ENCODE results near the gene HOXB9. TPM values are rescaled to one million over a fixed set of nuclear protein-coding genes. Genes with fewer than 3 reads are reported as not detected.

HOXB9 gene
- total RNA-seq, 1 donor from 2014 or later = 0.13 TPM

DNA sequence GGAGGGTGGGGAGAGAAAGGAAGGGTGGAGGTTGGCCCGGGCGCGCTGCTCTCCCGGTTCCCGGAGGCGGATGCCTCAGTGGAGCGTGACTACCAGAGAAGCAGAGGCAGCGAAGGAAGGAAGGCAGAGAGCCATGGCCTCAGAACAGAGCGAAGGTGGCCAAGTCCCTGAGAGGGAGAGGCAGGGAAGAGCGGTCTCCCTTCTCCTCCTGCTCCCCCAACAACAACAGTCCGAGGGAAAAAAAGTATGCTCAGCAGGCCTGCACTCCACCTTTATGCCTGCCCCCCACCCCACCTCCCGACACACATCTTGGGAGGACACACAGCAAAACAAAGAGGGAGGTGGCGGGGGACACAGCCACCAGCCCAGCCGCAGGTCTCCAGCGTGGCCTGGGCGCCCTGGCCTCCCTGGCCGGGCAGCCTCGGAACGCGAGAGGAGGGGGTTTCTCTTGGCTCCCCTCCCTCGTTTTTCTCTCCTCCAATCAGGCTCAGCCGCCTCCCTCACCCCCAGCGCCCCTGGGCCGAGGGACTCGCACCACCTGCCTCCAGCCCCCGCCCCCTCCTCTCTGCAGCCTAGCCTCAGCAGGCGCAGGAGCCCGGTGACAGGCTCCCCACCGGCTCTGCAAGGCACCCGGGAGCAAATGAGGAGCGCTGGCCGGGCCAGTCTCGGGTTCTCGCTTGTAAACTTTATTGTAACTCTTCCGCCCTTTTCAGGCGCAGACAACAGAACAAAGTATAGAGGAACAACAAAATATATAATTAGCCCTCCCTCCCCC, 14.3 kb downstream of the HOXB9 start:
- intact Hi-C loops (cut with micrococcal nuclease) = loop anchor here (1.0 to 10.0 kb wide), 6 partner anchors 15 to 767 kb away; partner anchors contain the start of genes HOXB4, IGF2BP1 and SCRN2
- ChIA-PET CTCF (no interaction called here), POLR2A (interaction anchor here (0.7 to 1.0 kb wide), 3 partner anchors 134 to 564 kb away, joined by 4 to 13 read pairs (median 6); partner anchors contain the start of gene NFE2L1)
- ATAC-seq (ENCODE audit: low read depth) (no peak), DNase-seq (no peak)
- H3K36me3 Mint-ChIP-seq (ENCODE audit: low read depth) = peaks cover 7% of the 10 kb centered on the region
- H3K4me1 Mint-ChIP-seq = peaks cover 37% of the 10 kb centered on the region
- TF ChIP-seq, protein P1, sequence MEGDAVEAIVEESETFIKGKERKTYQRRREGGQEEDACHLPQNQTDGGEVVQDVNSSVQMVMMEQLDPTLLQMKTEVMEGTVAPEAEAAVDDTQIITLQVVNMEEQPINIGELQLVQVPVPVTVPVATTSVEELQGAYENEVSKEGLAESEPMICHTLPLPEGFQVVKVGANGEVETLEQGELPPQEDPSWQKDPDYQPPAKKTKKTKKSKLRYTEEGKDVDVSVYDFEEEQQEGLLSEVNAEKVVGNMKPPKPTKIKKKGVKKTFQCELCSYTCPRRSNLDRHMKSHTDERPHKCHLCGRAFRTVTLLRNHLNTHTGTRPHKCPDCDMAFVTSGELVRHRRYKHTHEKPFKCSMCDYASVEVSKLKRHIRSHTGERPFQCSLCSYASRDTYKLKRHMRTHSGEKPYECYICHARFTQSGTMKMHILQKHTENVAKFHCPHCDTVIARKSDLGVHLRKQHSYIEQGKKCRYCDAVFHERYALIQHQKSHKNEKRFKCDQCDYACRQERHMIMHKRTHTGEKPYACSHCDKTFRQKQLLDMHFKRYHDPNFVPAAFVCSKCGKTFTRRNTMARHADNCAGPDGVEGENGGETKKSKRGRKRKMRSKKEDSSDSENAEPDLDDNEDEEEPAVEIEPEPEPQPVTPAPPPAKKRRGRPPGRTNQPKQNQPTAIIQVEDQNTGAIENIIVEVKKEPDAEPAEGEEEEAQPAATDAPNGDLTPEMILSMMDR (IDR thresholded peaks at IDR 0.05) = no peak
- H3K27ac Mint-ChIP-seq = no peak overlapping the region
- peak overlapping the region; percentile 95 for H3K4me3 Mint-ChIP-seq
- no peaks in the 10 kb centered on the region for H3K9me3 Mint-ChIP-seq
- H3K27me3 Mint-ChIP-seq = peaks cover 49% of the 10 kb centered on the region

DNA sequence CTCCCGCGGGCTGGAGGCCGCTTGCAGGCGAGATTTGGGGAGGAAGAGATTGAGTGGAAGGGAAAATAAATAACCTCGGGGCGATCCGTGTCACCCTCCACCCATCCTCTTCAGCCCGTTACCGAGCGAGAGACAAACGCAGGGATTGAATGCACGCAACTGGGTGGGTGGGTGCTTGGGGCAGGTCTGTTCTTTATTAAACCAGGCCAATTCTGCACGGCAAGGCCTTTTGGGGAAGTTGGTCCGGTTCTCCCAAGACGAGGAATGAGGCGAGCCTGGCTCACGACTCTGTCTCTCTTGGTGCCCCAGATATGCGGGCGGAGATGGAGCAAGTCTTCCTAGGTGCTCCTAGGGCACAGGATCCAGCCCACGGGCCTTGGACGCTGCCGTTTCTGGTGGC, 14.9 kb downstream of the HOXB9 start:
- DNase-seq = no peak
- peaks cover 7% of the 10 kb centered on the region for H3K36me3 Mint-ChIP-seq (ENCODE audit: low read depth)
- H3K27ac Mint-ChIP-seq = peak overlapping the region; percentile 59
- intact Hi-C loops (cut with micrococcal nuclease) = loop anchor here (1.0 to 10.0 kb wide), 4 partner anchors 33 to 766 kb away; partner anchors contain the start of genes HOXB4, IGF2BP1 and SCRN2
- peak overlapping the region; percentile 95 for H3K4me3 Mint-ChIP-seq
- ATAC-seq (ENCODE audit: low read depth) = no peak
- ChIA-PET POLR2A (no interaction called here), CTCF (no interaction called here)
- no peaks in the 10 kb centered on the region for H3K9me3 Mint-ChIP-seq
- H3K4me1 Mint-ChIP-seq = peaks cover 37% of the 10 kb centered on the region
- peaks cover 48% of the 10 kb centered on the region for H3K27me3 Mint-ChIP-seq
- TF ChIP-seq, protein P1 (IDR thresholded peaks at IDR 0.05) = no peak

DNA sequence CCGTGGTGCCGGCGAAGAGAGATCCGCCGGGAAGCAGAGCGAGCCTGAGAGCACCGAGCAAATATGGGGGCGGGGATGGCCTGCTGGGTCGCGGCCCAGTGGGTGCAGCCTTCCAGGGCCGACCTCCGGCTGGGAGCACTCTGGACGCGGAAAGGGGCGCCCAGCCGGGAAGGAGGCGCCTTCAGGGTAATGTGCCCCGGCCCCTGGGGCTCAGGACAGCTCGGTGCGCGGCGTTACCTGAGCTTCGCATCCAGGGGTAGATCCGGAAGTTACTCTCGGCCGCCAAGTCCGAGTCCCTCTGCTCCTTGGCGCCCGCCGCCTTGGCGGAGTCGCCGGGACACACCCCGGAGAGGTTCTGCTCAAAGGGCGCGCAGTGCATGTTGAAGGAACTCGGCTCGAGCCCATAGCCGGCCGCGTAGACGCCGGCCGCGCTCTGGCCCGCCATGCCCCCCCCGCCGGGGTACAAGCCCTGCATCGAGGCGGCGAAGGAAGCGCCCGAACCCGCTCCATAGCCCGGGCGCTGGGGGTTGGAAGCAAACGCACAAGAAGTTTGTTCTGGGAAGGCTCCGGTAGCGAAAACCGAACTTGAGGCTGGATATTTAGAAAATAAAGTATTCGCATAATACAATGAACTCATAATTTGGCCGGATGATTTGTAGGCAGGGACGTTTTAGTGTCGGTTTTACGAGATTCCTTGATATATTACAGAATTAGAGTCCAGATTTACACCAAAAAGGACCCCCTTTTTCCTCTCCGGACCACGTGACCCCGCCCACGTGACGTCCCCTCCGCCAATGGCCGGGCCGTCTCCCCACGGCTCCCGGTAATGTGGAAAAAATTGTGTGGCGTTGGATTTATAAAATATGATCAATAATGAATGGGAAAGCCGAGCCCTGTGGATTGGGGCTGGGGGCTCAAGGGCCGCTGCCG, 15.6 kb downstream of the HOXB9 start, which contains the start of gene HOXB7:
TSS of gene HOXB7 (minus strand) at position 736 of the 930 bp plus-strand sequence. CDS start at position 637, 99 bp downstream.
- peak within 1 kb of the TSS; percentile 59 for H3K27ac Mint-ChIP-seq
- H3K4me1 Mint-ChIP-seq = peaks cover 37% of the 10 kb centered on the region
- POLR2A ChIA-PET = interaction anchor here (0.6 to 0.7 kb wide), 3 partner anchors 9 to 562 kb away, joined by 3 to 5 read pairs (median 5); no protein-coding TSS in a partner anchor
- peak; percentile 43 for ATAC-seq (ENCODE audit: low read depth)
- H3K9me3 Mint-ChIP-seq = no peaks in the 10 kb centered on the region
- intact Hi-C loops (cut with micrococcal nuclease) = loop anchor here (1.0 to 10.0 kb wide), 4 partner anchors 32 to 766 kb away; partner anchors contain the start of genes HOXB4, IGF2BP1 and SCRN2
- peaks cover 7% of the 10 kb centered on the region for H3K36me3 Mint-ChIP-seq (ENCODE audit: low read depth)
- TF ChIP-seq, protein P1 (IDR thresholded peaks at IDR 0.05) = no peak
- H3K4me3 Mint-ChIP-seq = peak within 1 kb of the TSS; percentile 95
- CTCF ChIA-PET = interaction anchor here (2.7 kb wide), 1 partner anchor 9 kb away, joined by 16 read pairs; no protein-coding TSS in a partner anchor
- peak; percentile 68 for DNase-seq
- peaks cover 42% of the 10 kb centered on the region for H3K27me3 Mint-ChIP-seq

DNA sequence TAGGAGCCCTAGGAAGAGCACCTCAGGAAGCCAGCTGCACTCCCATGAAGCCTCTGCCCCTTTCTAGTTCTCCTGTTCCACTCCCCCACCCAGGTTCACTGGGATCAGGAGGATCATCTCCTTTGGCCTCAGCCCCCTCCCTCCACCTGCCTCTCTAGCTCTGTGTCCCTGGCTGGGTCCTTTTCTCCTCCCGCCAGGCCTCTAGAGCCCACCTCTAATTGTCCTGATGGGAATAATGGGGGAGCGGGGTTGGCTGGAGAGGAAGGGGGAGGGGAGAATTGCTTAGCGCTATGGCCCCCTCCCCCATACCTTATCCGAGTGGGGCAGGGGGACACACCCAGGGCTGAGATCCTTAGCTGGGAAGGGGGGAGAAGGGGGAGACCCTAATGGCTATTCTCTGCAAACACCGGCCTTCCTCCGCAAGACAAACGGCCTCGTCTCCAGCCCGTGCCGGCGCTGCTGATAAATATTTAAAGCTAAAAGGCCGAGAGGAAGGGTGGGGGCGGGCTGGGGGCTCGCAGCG, 16.3 kb downstream of the HOXB9 start:
- POLR2A ChIA-PET = interaction anchor here (0.6 to 0.7 kb wide), 3 partner anchors 8 to 561 kb away, joined by 3 to 5 read pairs (median 5); no protein-coding TSS in a partner anchor
- CTCF ChIA-PET = interaction anchor here (2.7 kb wide), 1 partner anchor 10 kb away, joined by 16 read pairs; no protein-coding TSS in a partner anchor

More for the DNA sequence above, 16.3 kb downstream of the HOXB9 start:
- TF ChIP-seq, protein P1 (IDR thresholded peaks at IDR 0.05) = no peak
- Mint-ChIP-seq H3K9me3 (no peaks in the 10 kb centered on the region), H3K4me3 (peak overlapping the region; percentile 95), H3K4me1 (peaks cover 35% of the 10 kb centered on the region), H3K27me3 (peaks cover 40% of the 10 kb centered on the region), H3K36me3 (ENCODE audit: low read depth) (peaks cover 7% of the 10 kb centered on the region), H3K27ac (no peak overlapping the region)
- DNase-seq (no peak), ATAC-seq (ENCODE audit: low read depth) (no peak)
- intact Hi-C loops (cut with micrococcal nuclease) = loop anchor here (5.0 to 10.0 kb wide), 3 partner anchors 137 to 765 kb away; partner anchors contain the start of genes IGF2BP1 and SCRN2
